NCI-H146 (cell line): ENCODE data around the gene PTCD2.
"Not testable (repeated sequence)": the region's sequence is repeated elsewhere in the genome, so short reads cannot be mapped to it uniquely, and the experiment has no call there.

Experiments
- DNase-seq: peaks from one replicate; lab custom pipeline; 2025; lab: John Stamatoyannopoulos, UW

Gene PTCD2

GRCh38 chr5:72380492-72381274 lies 60.5 kb downstream of the PTCD2 start:
- no peak for DNase-seq

GRCh38 chr5:72383280-72383679 lies 63.1 kb downstream of the PTCD2 start:
- no peak for DNase-seq

GRCh38 chr5:72383726-72384125 lies 63.6 kb downstream of the PTCD2 start:
- DNase-seq = no peak

- DNase-seq = no peak
Measured at GRCh38 chr5:72386639-72387038, 66.5 kb downstream of the PTCD2 start.

- no peak for DNase-seq
Measured at GRCh38 chr5:72387985-72388384, 67.8 kb downstream of the PTCD2 start.

- no peak for DNase-seq
Measured at GRCh38 chr5:72388646-72389045, 68.5 kb downstream of the PTCD2 start.

- no peak for DNase-seq
Measured at GRCh38 chr5:72390836-72391235, 70.7 kb downstream of the PTCD2 start.

- DNase-seq = no peak
Measured at GRCh38 chr5:72392326-72392733, 72.2 kb downstream of the PTCD2 start.

- DNase-seq = no peak
Measured at GRCh38 chr5:72393052-72393451, 72.9 kb downstream of the PTCD2 start.

GRCh38 chr5:72394688-72395087 lies 74.5 kb downstream of the PTCD2 start:
- no peak for DNase-seq

GRCh38 chr5:72397836-72398235 lies 77.7 kb downstream of the PTCD2 start:
- DNase-seq = no peak

- DNase-seq = no peak
Measured at GRCh38 chr5:72400950-72401349, 80.8 kb downstream of the PTCD2 start.

- no peak for DNase-seq
Measured at GRCh38 chr5:72402381-72402890, 82.3 kb downstream of the PTCD2 start.

- no peak for DNase-seq
Measured at GRCh38 chr5:72402959-72403628, 82.9 kb downstream of the PTCD2 start.

GRCh38 chr5:72404771-72405170 lies 84.6 kb downstream of the PTCD2 start:
- DNase-seq = not testable (repeated sequence)

- DNase-seq = no peak
Measured at GRCh38 chr5:72407078-72407477, 86.9 kb downstream of the PTCD2 start.

- DNase-seq = no peak
Measured at GRCh38 chr5:72407541-72407940, 87.4 kb downstream of the PTCD2 start.

GRCh38 chr5:72408127-72408526 lies 88.0 kb downstream of the PTCD2 start:
- no peak for DNase-seq

- DNase-seq = no peak
Measured at GRCh38 chr5:72408603-72409002, 88.4 kb downstream of the PTCD2 start.

GRCh38 chr5:72410688-72411295 lies 90.6 kb downstream of the PTCD2 start:
- no peak for DNase-seq

GRCh38 chr5:72412283-72413055 lies 92.3 kb downstream of the PTCD2 start:
- no peak for DNase-seq
